CD4-positive, alpha-beta T cell (primary cell): ENCODE data around the gene RABEPK. TPM values are rescaled to one million over a fixed set of nuclear protein-coding genes. Genes with fewer than 3 reads are reported as not detected.
"Not testable (repeated sequence)": the region's sequence is repeated elsewhere in the genome, so short reads cannot be mapped to it uniquely, and the experiment has no call there.

Experiments
- ATAC-seq: fragments of 200-7000 bp; cut with Tn5 transposase; one replicate; pipeline ENCODE4 v1.10.0; 2022; ENCODE audit warnings: mild to moderate bottlenecking; ENCODE audit not compliant: poor library complexity
- CTCF ChIA-PET: fragments of 350-600 bp; sonication (Branson Sonifier 250); formaldehyde crosslinking; loops from one replicate; lab custom pipeline; 2021; ENCODE audit warnings: antibody characterized with exemption, inconsistent platforms; lab: Charles Lee
- POLR2A ChIA-PET: fragments of 350-600 bp; sonication (Branson Sonifier 250); formaldehyde crosslinking; loops from one replicate; lab custom pipeline; 2021; ENCODE audit warnings: antibody characterized with exemption, inconsistent platforms; lab: Charles Lee
- DNase-seq, 14 experiments: peaks; one replicate each; pipeline ENCODE4 v3.0.0-alpha.2; 2013 to 2020; ENCODE audit warnings: mixed read lengths in 2 of 14
- H3K27ac ChIP-seq, 2 donors: one replicate each; pipeline versions ENCODE4 v1.5.1 to v1.7.0; 2013; ENCODE audit warnings: low read length in 2 of 2, low read depth in 1 of 2, mild to moderate bottlenecking in 1 of 2
- H3K27me3 ChIP-seq, 2 experiments: 1 replicate in 1 of 2; 2 replicates in 1 of 2; pipeline versions ENCODE4 v1.6.1 to v1.7.0; 2013; ENCODE audit warnings: low read length in 2 of 2, control low read depth in 1 of 2, mild to moderate bottlenecking in 1 of 2, moderate library complexity in 1 of 2; ENCODE audit not compliant: insufficient read depth in 2 of 2, control insufficient read depth in 1 of 2
- H3K36me3 ChIP-seq: one replicate; pipeline ENCODE4 v1.6.1; 2013; ENCODE audit warnings: low read length, control low read depth; ENCODE audit not compliant: insufficient read depth
- H3K4me1 ChIP-seq: one replicate; pipeline ENCODE4 v1.6.1; 2013; ENCODE audit warnings: low read length, control low read depth; ENCODE audit not compliant: insufficient read depth
- H3K4me3 ChIP-seq: one replicate; pipeline ENCODE4 v1.5.1; 2013; ENCODE audit warnings: mild to moderate bottlenecking, low read length, moderate library complexity
- H3K9me3 ChIP-seq, 2 experiments: 1 replicate in 1 of 2; 2 replicates in 1 of 2; pipeline versions ENCODE4 v1.6.1 to v1.7.0; 2013; ENCODE audit warnings: low read length in 2 of 2, mild to moderate bottlenecking in 2 of 2, control low read depth in 1 of 2, moderate library complexity in 1 of 2; ENCODE audit not compliant: control insufficient read depth in 1 of 2, insufficient read depth in 1 of 2
- H3K27ac Mint-ChIP-seq: one replicate; pipeline ENCODE4 v1.8.0; 2020; ENCODE audit warnings: mixed read lengths
- H3K27me3 Mint-ChIP-seq: one replicate; pipeline ENCODE4 v1.8.0; 2021; ENCODE audit warnings: mixed read lengths
- H3K36me3 Mint-ChIP-seq: one replicate; pipeline ENCODE4 v1.8.0; 2021; ENCODE audit warnings: low read depth, mixed read lengths
- H3K4me1 Mint-ChIP-seq: one replicate; pipeline ENCODE4 v1.8.0; 2021; ENCODE audit warnings: low read depth, mixed read lengths
- H3K4me3 Mint-ChIP-seq: one replicate; pipeline ENCODE4 v1.8.0; 2020; ENCODE audit warnings: mild to moderate bottlenecking, mixed read lengths
- H3K9me3 Mint-ChIP-seq: one replicate; pipeline ENCODE4 v1.8.0; 2020; ENCODE audit warnings: mixed read lengths
- intact Hi-C, 2 experiments: fragments of 100-400 bp; cut with DNase I in 1 of 2; cut with micrococcal nuclease in 1 of 2; formaldehyde crosslinking; loops; one replicate each; pipeline versions ENCODE4 v1.15.1 to v1.9.0; 2023 to 2025; cut with DNase I, micrococcal nuclease
- total RNA-seq, 174 experiments: library from RNA in 2 of 174; stranded (reverse) in 2 of 174; gene quantifications; one replicate each; pipeline ENCODE4 v1.2.3 and lab custom pipeline; 2021 to 2026
- TF ChIP-seq, protein P1 (sequence below): fragments of 200-600 bp; IDR thresholded peaks from one replicate; pipeline ENCODE4 v1.8.0; 2022; ENCODE audit warnings: antibody characterized with exemption, mild to moderate bottlenecking

The RABEPK gene
- total RNA-seq, 2 experiments from 2014 or later, result 6.8 to 8.3 TPM

- Histone ChIP-seq H3K36me3 (peaks cover 47% of the 10 kb centered on the region), H3K4me3 (no peak overlapping the region), H3K9me3 (no peaks in the 10 kb centered on the region), H3K27me3 (no peaks in the 10 kb centered on the region), H3K4me1 (no peaks in the 10 kb centered on the region), H3K27ac (no peak overlapping the region)
- Mint-ChIP-seq H3K27ac (no peak overlapping the region), H3K36me3 (peaks cover 74% of the 10 kb centered on the region), H3K9me3 (no peaks in the 10 kb centered on the region), H3K27me3 (no peaks in the 10 kb centered on the region), H3K4me1 (peaks cover 4% of the 10 kb centered on the region), H3K4me3 (no peak overlapping the region)
- TF ChIP-seq, protein P1, sequence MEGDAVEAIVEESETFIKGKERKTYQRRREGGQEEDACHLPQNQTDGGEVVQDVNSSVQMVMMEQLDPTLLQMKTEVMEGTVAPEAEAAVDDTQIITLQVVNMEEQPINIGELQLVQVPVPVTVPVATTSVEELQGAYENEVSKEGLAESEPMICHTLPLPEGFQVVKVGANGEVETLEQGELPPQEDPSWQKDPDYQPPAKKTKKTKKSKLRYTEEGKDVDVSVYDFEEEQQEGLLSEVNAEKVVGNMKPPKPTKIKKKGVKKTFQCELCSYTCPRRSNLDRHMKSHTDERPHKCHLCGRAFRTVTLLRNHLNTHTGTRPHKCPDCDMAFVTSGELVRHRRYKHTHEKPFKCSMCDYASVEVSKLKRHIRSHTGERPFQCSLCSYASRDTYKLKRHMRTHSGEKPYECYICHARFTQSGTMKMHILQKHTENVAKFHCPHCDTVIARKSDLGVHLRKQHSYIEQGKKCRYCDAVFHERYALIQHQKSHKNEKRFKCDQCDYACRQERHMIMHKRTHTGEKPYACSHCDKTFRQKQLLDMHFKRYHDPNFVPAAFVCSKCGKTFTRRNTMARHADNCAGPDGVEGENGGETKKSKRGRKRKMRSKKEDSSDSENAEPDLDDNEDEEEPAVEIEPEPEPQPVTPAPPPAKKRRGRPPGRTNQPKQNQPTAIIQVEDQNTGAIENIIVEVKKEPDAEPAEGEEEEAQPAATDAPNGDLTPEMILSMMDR, result no peak
- DNase-seq (no peak), ATAC-seq (no peak)
- intact Hi-C loops, result no loop called here
- CTCF ChIA-PET, result interaction anchor here (0.6 kb wide), 1 partner anchor 114 kb away, joined by 3 read pairs; no protein-coding TSS in a partner anchor
- POLR2A ChIA-PET, result no interaction called here
Observed at GRCh38 chr9:125156551-125156950, 43.8 kb upstream of the RABEPK start.

- POLR2A ChIA-PET, result no interaction called here
- no peak for ATAC-seq
- H3K27ac Mint-ChIP-seq, result peak overlapping the region; percentile 72
Observed at GRCh38 chr9:125160750-125161149, 39.6 kb upstream of the RABEPK start.

DNA sequence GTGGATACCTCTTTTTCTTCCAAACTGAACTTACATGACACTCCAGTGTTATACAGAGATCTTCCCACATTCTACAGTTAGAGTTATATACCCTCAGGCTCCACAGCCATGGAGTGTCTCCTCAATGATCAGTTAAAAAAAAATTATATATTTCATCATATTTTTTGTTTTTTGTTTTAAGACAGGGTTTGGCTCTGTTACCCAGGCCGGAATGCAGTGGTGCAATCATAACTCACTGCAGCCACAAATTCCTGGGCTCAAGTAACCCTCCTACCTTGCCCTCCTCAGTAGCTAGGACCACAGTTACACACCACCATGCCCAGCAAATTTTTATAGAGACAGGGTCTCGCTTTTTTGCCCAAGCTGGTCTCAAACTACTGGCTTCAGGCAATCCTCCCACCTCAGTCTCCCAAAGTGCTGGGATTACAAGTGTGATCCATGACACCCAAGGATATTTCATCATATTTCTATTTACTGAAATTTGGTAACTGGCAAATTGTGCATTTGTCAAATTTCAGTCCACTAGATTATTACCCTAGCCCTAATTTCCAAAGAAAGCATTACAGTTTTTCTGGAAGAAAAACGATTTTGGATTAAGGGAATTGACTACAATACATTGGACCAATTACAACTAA is 38.9 kb upstream of the RABEPK start:
- no peak overlapping the region for H3K4me3 Mint-ChIP-seq
- H3K36me3 Mint-ChIP-seq, result peaks cover 40% of the 10 kb centered on the region
- H3K27me3 ChIP-seq, result no peaks in the 10 kb centered on the region
- no peak overlapping the region for H3K4me3 ChIP-seq
- H3K9me3 ChIP-seq, result no peaks in the 10 kb centered on the region
- ChIA-PET CTCF (interaction anchor here (1.3 kb wide), 1 partner anchor 12 kb away, joined by 3 read pairs; no protein-coding TSS in a partner anchor), POLR2A (no interaction called here)
- H3K27ac Mint-ChIP-seq, result peak overlapping the region; percentile 72
- no peak overlapping the region for H3K27ac ChIP-seq
- H3K4me1 ChIP-seq, result no peaks in the 10 kb centered on the region
- intact Hi-C loops, result no loop called here
- DNase-seq (no peak), ATAC-seq (no peak)
- no peaks in the 10 kb centered on the region for H3K27me3 Mint-ChIP-seq
- H3K4me1 Mint-ChIP-seq, result peaks cover 4% of the 10 kb centered on the region
- H3K9me3 Mint-ChIP-seq, result no peaks in the 10 kb centered on the region
- TF ChIP-seq, protein P1, result no peak
- peaks cover 21% of the 10 kb centered on the region for H3K36me3 ChIP-seq

More at GRCh38 chr9:125160750-125161149, 39.6 kb upstream of the RABEPK start:
- Histone ChIP-seq H3K27me3 (no peaks in the 10 kb centered on the region), H3K9me3 (no peaks in the 10 kb centered on the region), H3K27ac (no peak overlapping the region), H3K4me3 (no peak overlapping the region), H3K4me1 (no peaks in the 10 kb centered on the region), H3K36me3 (peaks cover 21% of the 10 kb centered on the region)
- CTCF ChIA-PET, result interaction anchor here (1.3 kb wide), 1 partner anchor 11 kb away, joined by 3 read pairs; no protein-coding TSS in a partner anchor
- intact Hi-C loops, result no loop called here
- Mint-ChIP-seq H3K4me3 (no peak overlapping the region), H3K36me3 (peaks cover 40% of the 10 kb centered on the region), H3K9me3 (no peaks in the 10 kb centered on the region), H3K27me3 (no peaks in the 10 kb centered on the region), H3K4me1 (peaks cover 4% of the 10 kb centered on the region)
- no peak for DNase-seq
- TF ChIP-seq, protein P1, result no peak

DNA sequence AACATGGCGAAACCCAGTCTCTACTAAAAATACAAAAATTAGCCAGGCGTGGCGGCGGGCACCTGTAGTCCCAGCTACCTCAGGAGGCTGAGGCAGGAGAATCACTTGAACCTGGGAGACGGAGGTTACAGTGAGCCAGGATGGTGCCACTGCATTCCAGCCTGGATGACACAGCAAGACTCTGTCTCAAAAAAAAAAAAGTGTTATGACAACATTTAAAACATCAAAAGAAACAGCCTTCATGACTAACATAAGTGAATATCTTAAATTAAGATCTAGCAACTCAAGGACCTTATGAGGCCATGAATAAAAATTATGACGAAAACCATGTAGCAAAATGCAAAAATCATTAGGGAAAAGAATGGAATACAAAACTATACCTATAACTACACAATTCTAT is 37.5 kb upstream of the RABEPK start:
- H3K4me3 Mint-ChIP-seq, H3K4me3 ChIP-seq, H3K9me3 ChIP-seq, H3K27ac ChIP-seq, H3K9me3 Mint-ChIP-seq, H3K4me1 ChIP-seq, DNase-seq, H3K4me1 Mint-ChIP-seq, H3K27me3 Mint-ChIP-seq, ATAC-seq, POLR2A ChIA-PET, H3K27me3 ChIP-seq, intact Hi-C loops: not testable (repeated sequence)
- H3K36me3 ChIP-seq, result peaks cover 15% of the 10 kb centered on the region
- H3K36me3 Mint-ChIP-seq, result peaks cover 27% of the 10 kb centered on the region
- CTCF ChIA-PET, result interaction anchor here (0.6 kb wide), 1 partner anchor 707 kb away, joined by 3 read pairs; no protein-coding TSS in a partner anchor
- H3K27ac Mint-ChIP-seq, result peak overlapping the region; percentile 66
